SKM-1 (cell line): Measurements from ENCODE around the gene KRTAP10-4.
"Not testable (repeated sequence)": the region's sequence is repeated elsewhere in the genome, so short reads cannot be mapped to it uniquely, and the experiment has no call there.

Source experiments
- DNase-seq: peaks from one replicate; lab custom pipeline; 2025; ENCODE audit not compliant: unreplicated experiment; lab: John Stamatoyannopoulos, UW

KRTAP10-4 gene

GRCh38 chr21:44578371-44579055 is 5.0 kb downstream of the KRTAP10-4 start:
- no peak for DNase-seq

GRCh38 chr21:44579056-44579832 is 5.7 kb downstream of the KRTAP10-4 start:
- no peak for DNase-seq

- DNase-seq: no peak
Measured at GRCh38 chr21:44579833-44580144, 6.3 kb downstream of the KRTAP10-4 start.

DNA sequence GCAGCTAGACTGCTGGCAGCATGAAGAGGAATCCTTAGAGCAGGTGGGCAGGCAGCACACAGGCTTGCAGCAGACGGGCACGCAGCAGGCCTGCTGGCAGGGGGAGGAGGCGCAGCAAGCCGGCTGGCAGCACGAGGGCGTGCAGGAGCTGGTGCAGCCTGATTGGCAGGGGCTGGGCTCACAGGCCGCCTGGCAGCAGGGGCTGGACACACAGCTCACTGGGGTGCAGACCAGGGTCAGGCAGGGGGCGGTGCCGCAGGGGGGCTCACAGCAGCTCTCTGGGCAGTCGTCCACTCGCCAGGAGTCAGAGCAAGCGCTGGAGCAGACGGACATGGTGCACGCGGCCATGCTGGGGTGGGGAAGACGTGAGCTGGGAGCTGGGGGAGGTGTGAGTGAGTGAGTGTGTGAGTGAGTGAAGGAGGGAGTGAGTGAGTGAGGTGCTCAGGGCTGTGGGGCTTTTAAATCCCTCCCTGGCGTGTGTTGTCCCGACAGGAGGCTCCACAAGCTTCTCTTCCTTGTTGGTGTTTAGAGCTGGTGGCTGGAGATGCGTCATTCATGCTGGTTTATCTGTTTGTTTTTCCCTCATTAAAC is 6.8 kb downstream of the KRTAP10-4 start, which contains the start of gene KRTAP10-5:
TSS of gene KRTAP10-5 (minus strand) at position 374 of the 591 bp plus-strand sequence. CDS start at position 348, 26 bp downstream.
- DNase-seq: not testable (repeated sequence)

DNA sequence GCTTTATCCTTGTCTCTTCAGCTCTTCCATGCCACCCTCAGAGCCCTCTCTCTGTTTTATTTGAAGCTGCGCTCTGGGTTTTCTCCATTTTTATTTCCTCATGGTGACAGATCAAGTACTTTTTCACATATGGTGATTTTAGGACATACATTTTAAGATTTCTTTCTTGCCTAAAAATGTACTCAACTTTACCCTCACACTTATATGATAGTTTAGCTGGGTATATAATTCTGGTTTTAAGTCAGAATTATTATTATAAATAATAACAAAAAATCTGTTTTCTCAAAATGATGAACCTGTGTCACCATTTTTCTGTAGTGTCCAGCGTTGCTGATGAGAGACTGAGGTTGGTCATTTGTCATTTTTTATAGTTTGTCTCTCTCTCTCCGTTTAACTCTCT is 7.6 kb downstream of the KRTAP10-4 start:
- no peak for DNase-seq

DNA sequence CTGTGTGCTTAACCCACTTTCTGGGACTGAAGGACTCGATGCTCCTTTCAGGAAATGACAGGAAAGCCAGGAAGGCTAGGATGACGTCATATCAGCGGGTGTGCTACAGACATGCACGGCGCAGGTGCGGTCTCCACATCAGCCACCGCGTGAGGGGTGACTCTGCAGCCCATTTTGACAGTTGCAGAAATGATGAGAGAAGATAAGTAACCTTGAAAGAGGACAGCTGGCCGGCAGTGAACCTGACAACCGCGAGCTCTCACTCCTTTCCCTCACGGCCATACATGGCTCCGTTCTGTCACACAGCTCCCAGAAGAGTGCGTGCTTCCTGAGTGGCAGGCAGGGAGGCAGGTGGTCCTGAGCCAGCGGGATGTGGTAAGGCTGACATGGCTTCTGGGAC is 8.5 kb downstream of the KRTAP10-4 start:
- DNase-seq: no peak

- DNase-seq: no peak
Measured at GRCh38 chr21:44583089-44583799, 9.7 kb downstream of the KRTAP10-4 start.

GRCh38 chr21:44583800-44584147 is 10.2 kb downstream of the KRTAP10-4 start:
- DNase-seq: no peak

DNA sequence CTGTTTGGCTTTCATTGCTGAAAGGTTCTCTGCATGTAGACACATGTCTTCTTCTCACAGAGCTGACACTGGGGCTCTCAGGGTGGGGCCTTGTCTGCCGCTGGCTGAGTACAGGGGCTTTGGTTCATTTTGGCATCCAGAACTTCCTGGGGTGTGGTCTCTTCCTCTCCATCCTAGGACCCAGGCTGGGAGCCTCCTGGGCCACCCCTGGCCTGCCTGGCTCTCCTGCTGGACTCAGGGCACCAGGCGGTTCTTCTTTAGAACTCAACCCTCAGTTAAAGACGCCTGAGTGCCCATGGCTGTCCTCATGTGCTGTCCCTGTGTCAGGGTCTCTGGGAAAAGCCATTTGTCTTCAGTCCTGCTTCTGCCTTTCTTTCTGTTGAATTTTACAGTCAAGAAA is 12.4 kb downstream of the KRTAP10-4 start:
- no peak for DNase-seq

- no peak for DNase-seq
Measured at GRCh38 chr21:44589094-44589493, 15.6 kb downstream of the KRTAP10-4 start.

GRCh38 chr21:44589586-44590305 is 16.2 kb downstream of the KRTAP10-4 start:
- DNase-seq: no peak

GRCh38 chr21:44590311-44590721 is 16.8 kb downstream of the KRTAP10-4 start:
- DNase-seq: no peak

- DNase-seq: not testable (repeated sequence)
Measured at GRCh38 chr21:44590897-44591800, 17.6 kb downstream of the KRTAP10-4 start.

DNA sequence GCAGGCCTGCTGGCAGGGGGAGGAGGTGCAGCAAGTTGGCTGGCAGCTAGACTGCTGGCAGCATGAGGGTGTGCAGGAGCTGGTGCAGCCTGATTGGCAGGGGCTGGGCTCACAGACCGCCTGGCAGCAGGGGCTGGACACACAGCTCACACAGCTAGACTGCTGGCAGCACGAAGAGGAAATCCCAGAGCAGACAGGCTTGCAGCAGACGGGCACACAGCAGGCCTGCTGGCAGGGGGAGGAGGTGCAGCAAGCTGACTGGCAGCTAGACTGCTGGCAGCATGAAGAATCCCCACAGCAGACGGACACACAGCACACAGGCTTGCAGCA is 18.2 kb downstream of the KRTAP10-4 start:
- not testable (repeated sequence) for DNase-seq

DNA sequence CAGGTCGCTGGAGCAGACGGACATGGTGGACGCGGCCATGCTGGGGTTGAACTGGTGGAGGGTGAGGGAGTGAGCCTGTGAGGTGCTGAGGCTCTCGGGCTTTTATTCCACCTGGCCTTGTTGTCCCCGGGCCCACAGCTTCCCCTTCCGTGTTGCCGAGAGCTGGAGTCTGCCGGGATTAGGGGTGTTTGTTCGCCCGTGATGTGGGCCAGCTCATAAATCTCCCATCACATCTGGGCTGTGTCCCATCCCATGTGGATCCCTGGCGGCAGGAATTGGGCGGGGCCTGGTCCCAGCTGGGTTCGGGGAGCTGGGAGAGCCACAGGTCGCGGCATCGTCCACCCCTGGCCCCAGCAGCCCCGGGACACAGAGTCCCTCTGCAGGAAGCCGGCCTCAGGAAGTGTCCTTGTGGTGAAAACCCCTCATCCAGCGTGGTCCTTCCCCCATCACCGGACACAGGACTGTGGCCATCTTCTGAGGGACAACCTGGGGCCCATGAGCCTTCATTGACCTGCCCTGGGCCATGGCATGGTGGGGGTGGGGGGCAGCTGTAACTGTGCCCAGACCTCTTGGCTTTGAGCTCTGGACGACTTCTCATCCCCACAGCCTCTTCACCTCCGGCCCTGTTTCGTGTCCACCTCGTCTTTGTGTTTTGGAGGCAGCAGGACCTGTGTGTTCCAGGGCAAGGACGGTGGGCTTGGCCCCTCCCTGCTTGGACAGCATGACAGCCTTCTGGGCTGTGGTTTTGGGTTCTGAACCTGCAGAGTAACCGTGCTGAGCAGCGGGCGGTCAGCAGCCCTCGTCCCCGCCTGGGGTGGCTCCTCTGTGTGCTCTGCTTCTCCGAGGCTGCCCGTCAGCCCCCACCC is 19.1 kb downstream of the KRTAP10-4 start, which contains the start of gene KRTAP10-6:
TSS of gene KRTAP10-6 (minus strand) at position 60 of the 866 bp plus-strand sequence. CDS start at position 39, 21 bp downstream.
- DNase-seq: no peak

- DNase-seq: no peak
Measured at GRCh38 chr21:44593598-44594405, 20.3 kb downstream of the KRTAP10-4 start.

DNA sequence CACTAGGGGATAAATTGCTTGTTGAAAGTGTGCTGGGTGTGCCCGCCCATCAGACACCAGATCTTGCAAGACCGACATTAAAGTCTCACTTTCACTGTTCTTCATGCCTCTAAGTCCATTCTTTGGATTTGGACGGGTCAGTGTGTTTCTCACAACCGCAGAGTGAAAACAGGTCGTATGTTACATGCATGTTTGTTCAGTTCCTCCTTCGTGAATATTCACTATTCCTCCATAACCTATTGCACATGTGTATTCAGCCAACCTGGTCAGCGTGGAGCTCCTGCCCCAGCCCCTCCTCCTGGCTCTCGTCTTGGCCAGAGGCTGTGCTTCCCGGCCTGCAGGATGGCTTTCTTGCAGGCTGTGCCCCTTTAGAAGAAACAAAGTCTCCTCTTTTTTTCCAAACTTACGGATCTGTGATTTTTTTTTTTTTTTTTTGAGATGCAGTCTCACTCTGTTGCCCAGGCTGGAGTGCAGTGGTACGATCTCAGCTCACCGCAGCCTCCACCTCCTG is 20.9 kb downstream of the KRTAP10-4 start:
- no peak for DNase-seq

DNA sequence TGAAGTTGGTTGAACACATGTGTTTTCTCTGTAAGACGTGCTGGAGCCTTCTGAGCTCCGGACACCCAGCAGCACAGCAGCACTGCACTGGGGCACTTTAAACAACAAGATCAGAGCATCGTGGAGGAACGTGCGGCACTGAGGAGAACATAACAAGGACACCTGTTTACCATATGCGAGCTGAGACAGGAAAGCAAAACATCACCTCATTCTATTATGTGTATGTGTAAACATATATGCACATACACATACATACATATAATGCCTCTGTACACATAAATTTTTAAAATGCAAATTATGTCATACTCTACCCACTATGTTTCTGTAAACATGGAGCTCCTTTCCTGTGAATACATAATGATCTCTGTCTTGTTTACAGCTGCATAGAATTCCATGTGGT is 22.0 kb downstream of the KRTAP10-4 start:
- DNase-seq: no peak
